ENCODE measurements around the gene ZBTB32.

ZBTB32 gene

DNA sequence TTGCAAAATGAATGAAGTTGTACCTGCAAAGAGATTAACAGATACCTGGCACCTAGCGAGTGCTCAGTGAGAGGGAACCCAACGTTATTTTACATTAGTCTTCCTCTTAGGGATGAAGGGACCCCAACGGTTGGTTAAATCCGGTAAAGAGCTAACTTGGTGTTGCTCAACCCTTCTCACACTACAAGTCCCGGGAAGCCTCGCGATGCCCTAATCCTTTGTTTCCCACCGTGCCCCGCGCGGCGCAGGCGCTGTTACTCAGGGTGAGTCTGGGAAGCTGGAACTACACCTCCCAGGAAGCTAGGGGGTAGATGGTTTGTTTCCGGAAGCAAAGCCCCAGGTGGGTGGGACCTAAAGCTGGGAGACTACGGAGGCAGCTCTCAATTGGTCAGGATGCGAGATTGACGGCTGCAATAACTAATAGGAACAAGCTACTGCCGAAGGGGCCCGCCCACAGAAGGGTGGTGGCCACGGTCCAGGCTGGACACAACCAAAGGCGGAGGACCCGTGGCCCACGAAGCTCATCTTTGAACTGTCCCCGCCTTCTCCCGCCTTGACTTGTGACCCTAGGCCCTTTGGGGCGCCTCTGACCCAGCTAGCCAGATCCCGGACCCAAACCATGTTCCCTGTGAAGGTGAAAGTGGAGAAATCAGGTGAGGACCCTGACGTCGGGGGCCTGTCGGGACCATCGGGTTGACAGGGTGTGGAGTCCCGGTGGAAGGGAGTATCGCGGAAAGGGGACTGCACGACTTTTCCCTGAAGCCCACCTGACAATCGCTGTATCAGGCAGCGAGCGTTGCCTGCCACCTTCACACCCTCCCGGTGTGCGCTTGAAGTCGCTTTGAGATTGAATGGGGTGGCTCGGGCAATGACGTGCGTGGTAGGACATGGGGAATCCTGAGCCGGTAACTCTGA lies 44.0 kb downstream of the ZBTB32 start, which contains the start of gene LIN37:
TSS of gene LIN37 (plus strand) at position 471 of the 915 bp plus-strand sequence. CDS start at position 620, 149 bp downstream.
- TF ChIP-seq, protein P1, sequence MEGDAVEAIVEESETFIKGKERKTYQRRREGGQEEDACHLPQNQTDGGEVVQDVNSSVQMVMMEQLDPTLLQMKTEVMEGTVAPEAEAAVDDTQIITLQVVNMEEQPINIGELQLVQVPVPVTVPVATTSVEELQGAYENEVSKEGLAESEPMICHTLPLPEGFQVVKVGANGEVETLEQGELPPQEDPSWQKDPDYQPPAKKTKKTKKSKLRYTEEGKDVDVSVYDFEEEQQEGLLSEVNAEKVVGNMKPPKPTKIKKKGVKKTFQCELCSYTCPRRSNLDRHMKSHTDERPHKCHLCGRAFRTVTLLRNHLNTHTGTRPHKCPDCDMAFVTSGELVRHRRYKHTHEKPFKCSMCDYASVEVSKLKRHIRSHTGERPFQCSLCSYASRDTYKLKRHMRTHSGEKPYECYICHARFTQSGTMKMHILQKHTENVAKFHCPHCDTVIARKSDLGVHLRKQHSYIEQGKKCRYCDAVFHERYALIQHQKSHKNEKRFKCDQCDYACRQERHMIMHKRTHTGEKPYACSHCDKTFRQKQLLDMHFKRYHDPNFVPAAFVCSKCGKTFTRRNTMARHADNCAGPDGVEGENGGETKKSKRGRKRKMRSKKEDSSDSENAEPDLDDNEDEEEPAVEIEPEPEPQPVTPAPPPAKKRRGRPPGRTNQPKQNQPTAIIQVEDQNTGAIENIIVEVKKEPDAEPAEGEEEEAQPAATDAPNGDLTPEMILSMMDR (conservative IDR thresholded peaks at IDR 0.05; ENCODE audit: low read length): no peak
- H3K4me3 ChIP-seq (ENCODE audit: low read length): peak within 1 kb of the TSS; percentile 100
- DNase-seq (ENCODE audit: low read depth): peak; percentile 99

GRCh38 chr19:35750167-35750566 lies 45.8 kb downstream of the ZBTB32 start:
- no peak overlapping the region for H3K4me3 ChIP-seq (ENCODE audit: low read length)
- no peak for DNase-seq (ENCODE audit: low read depth)
- TF ChIP-seq, protein P1 (conservative IDR thresholded peaks at IDR 0.05; ENCODE audit: low read length): no peak

GRCh38 chr19:35751839-35752745 lies 47.7 kb downstream of the ZBTB32 start:
- TF ChIP-seq, protein P1 (conservative IDR thresholded peaks at IDR 0.05; ENCODE audit: low read length): no peak
- no peak overlapping the region for H3K4me3 ChIP-seq (ENCODE audit: low read length)
- DNase-seq (ENCODE audit: low read depth): no peak

DNA sequence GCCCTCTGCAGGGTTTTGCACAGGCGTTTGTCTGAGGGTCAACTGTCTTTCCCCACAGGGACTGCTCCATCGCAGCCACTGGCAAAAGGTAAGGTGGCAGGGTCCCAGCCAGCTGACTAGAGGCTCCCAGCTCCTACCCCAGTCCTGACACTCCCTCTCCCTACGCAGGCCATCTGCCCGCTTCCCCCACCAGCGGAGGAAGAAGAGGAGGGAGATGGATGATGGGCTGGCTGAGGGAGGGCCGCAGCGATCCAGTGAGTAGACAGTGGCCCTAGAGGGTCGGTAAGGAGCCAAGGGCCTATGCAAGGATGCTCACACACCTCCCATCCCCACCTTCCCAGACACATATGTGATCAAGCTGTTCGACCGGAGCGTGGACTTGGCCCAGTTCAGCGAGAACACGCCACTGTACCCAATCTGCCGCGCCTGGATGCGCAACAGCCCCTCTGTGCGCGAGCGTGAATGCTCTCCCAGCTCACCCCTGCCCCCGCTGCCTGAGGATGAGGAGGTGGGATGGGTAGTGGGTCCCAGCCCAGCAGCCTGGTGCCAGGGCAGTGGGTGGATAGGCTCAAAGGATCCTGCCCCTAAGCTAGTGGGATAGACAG lies 48.5 kb downstream of the ZBTB32 start:
- TF ChIP-seq, protein P1 (conservative IDR thresholded peaks at IDR 0.05; ENCODE audit: low read length): no peak
- no peak for DNase-seq (ENCODE audit: low read depth)
- no peak overlapping the region for H3K4me3 ChIP-seq (ENCODE audit: low read length)

- DNase-seq (ENCODE audit: low read depth): no peak
- H3K4me3 ChIP-seq (ENCODE audit: low read length): no peak overlapping the region
- TF ChIP-seq, protein P1 (conservative IDR thresholded peaks at IDR 0.05; ENCODE audit: low read length): no peak
These were observed 49.4 kb downstream of the ZBTB32 start for GRCh38 chr19:35753634-35754369.

DNA sequence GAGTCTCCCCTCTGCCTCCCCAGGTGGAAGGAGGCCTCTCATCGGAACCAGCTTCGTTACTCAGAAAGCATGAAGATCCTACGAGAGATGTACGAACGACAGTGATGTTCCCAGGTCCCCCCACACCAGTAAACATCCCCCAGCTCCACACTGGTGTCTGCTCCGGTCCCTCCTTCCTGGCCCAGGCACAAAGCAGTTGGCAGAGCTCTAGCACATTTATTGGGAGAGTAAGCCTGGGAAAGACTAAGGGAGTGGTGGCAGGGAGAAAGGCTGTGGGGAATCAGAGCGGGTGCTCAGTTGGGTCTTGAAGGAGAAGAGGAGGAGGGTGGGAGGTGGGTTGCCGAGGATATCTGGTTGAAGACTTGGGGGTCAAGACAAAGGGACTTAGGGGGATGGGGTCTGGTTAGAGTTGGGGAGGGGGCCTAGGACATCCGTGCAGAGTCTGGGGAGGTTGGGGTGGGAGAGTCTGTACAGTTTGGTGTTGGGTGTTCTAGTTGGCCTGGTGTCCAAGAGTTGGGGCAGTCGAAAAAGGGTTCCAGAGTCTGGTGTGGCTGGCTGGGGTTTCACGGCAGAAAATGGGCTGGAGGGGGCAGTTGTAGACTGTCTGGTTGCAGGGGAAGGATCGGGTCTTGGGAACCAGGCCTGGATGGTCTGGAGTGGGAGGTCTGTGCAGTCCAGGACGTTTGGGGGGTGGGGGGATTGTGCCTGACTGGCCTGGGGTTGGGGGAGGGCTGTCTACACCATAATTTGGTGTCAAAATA lies 50.2 kb downstream of the ZBTB32 start:
- DNase-seq (ENCODE audit: low read depth): no peak
- TF ChIP-seq, protein P1 (conservative IDR thresholded peaks at IDR 0.05; ENCODE audit: low read length): no peak
- H3K4me3 ChIP-seq (ENCODE audit: low read length): no peak overlapping the region

Measured in AG10803 (cell line).